Transverse colon (tissue), 4 donors: ENCODE data around the gene TMEM163. TPM values are rescaled to one million over a fixed set of nuclear protein-coding genes. Genes with fewer than 3 reads are reported as not detected.

Experiments used
- DNase-seq: peaks from one replicate; pipeline ENCODE4 v3.0.0-alpha.2; 2019
- H3K27ac ChIP-seq, 4 donors: fragments of 200-600 bp; sonication (generic); 2 replicates each; pipeline ENCODE4 v1.5.1; 2016 to 2018; ENCODE audit warnings: inconsistent platforms in 4 of 4
- H3K27me3 ChIP-seq: fragments of 200-600 bp; sonication (generic); 2 replicates; pipeline ENCODE4 v1.5.1; 2017; ENCODE audit warnings: inconsistent platforms
- H3K36me3 ChIP-seq, 4 donors: fragments of 200-600 bp; sonication (generic); 2 replicates each; pipeline ENCODE4 v1.5.1; 2017 to 2019; ENCODE audit warnings: inconsistent platforms in 4 of 4
- H3K4me1 ChIP-seq, 4 donors: fragments of 200-600 bp; sonication (generic); 2 replicates each; pipeline ENCODE4 v1.5.1; 2017 to 2020; ENCODE audit warnings: inconsistent platforms in 4 of 4
- H3K4me3 ChIP-seq, 4 donors: fragments of 200-600 bp; sonication (generic); 1 replicate in 1 of 4; 2 replicates in 3 of 4; pipeline versions ENCODE4 v1.5.1 to v1.6.1; 2017 to 2019; ENCODE audit warnings: inconsistent platforms in 4 of 4
- H3K9me3 ChIP-seq, 2 donors: fragments of 200-600 bp; sonication (generic); 2 replicates each; pipeline ENCODE4 v1.5.1; 2017 to 2019; ENCODE audit warnings: inconsistent platforms in 2 of 2
- EP300 ChIP-seq: sonication (generic); formaldehyde crosslinking; IDR thresholded peaks from one replicate; pipeline ENCODE4 v1.6.1; 2017; ENCODE audit warnings: antibody characterized with exemption, low read depth
- POLR2A ChIP-seq: fragments of 450-650 bp; IDR thresholded peaks from one replicate; pipeline ENCODE4 v1.6.1; 2016; ENCODE audit warnings: antibody characterized with exemption, mild to moderate bottlenecking, moderate library complexity
- POLR2AphosphoS5 ChIP-seq, 3 donors: sonication (generic); formaldehyde crosslinking; IDR thresholded peaks; one replicate each; pipeline ENCODE4 v1.6.1; 2016; ENCODE audit warnings: antibody characterized with exemption in 3 of 3
- WGBS, 2 donors: methylation state at CpG; one replicate each; pipeline ENCODE4 v1.1.5; 2018; ENCODE audit warnings: low coverage in 1 of 2; 5-methylcytosine and 5-hydroxymethylcytosine counted together
- in situ Hi-C, 4 donors: fragments of 200-750 bp; cut with MboI; loops; one replicate each; pipeline versions ENCODE4 v1.15.0 to v1.15.1; 2017; ENCODE audit warnings: low sequenced_read_pairs in 3 of 4, low pct_ligation_motif_present in 1 of 4, low pct_unique_long_range_greater_than_20kb in 1 of 4
- intact Hi-C: fragments of 100-400 bp; cut with DNase I; formaldehyde crosslinking; loops from one replicate; pipeline ENCODE4 v1.15.1; 2023; ENCODE audit warnings: low total_unique reads
- total RNA-seq, 4 donors: library from RNA; depleted of rRNA; stranded (reverse); fragments of >200 nt; gene quantifications; one replicate each; pipeline ENCODE4 v1.1.0, GENCODE V29; 2016
- TF ChIP-seq, protein P1 (sequence below), 5 experiments: fragments of 200-600 bp in 3 of 5; fragments of 450-650 bp in 2 of 5; sonication (generic) in 3 of 5; IDR thresholded peaks; 1 replicate in 2 of 5; 2 replicates in 3 of 5; pipeline ENCODE4 v1.5.1; 2016 to 2017; ENCODE audit warnings: antibody characterized with exemption in 5 of 5, inconsistent platforms in 3 of 5, mild to moderate bottlenecking in 2 of 5, moderate library complexity in 1 of 5

Gene TMEM163
- total RNA-seq, 4 donors from 2014 or later, result 0.48 TPM; not detected in 3

DNA sequence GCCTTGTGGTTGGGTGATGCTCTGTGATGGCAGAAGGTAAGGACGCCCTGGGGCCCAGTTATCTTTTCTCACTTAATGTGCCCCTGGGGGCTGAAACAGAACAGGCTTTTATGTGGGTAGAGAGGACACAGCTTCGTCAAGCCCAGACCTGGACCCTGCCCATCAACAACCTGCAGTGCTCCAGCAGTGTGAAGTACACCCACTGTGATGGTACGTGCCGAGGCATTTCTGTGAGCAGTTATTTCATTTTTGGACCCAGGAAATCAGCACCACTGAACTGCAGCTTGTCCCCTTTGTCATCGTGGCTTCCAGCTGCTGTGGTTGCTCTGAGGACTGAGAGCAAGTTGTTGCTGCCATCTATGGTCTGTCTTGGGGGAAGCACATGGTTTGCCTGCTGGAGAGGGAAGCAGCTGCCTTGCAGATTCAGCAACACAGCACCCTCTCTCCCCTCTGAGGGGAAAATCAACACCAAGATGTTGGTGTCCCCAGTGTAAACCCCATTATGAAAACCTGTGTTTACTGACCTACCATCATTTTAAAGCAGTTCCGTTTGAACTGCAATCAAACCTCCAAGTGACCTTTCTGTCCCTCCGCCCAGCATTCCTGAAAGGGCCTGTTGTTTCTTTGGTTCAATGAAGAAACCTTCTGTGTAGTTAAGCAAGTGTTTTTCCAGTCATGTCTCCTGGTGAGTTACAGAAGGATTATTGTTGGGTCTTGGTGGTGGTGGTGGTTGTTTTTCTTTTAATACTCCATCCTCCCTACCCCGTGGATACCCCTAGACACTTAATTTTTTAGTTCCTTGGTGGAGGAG, 306.8 kb downstream of the TMEM163 start:
- peak; percentile 72 for DNase-seq
- Histone ChIP-seq H3K27me3 (no peaks in the 10 kb centered on the region), H3K9me3 (no peaks in the 10 kb centered on the region), H3K36me3 (no peaks in the 10 kb centered on the region), H3K27ac (peak overlapping the region in 3 of 4 donors; percentile 11 to 18 (median 14)), H3K4me1 (peaks cover 10 to 38% (median 19%) of the 10 kb centered on the region in 4 donors), H3K4me3 (no peak overlapping the region)
- in situ Hi-C loops (loop anchor here (5.0 to 25.0 kb wide), 4 partner anchors 175 to 525 kb away; no protein-coding TSS in a partner anchor), intact Hi-C loops (no loop called here)
- TF ChIP-seq POLR2A (no peak), EP300 (no peak), POLR2AphosphoS5 (IDR thresholded peaks at IDR 0.05) (no peak)
- TF ChIP-seq, protein P1, sequence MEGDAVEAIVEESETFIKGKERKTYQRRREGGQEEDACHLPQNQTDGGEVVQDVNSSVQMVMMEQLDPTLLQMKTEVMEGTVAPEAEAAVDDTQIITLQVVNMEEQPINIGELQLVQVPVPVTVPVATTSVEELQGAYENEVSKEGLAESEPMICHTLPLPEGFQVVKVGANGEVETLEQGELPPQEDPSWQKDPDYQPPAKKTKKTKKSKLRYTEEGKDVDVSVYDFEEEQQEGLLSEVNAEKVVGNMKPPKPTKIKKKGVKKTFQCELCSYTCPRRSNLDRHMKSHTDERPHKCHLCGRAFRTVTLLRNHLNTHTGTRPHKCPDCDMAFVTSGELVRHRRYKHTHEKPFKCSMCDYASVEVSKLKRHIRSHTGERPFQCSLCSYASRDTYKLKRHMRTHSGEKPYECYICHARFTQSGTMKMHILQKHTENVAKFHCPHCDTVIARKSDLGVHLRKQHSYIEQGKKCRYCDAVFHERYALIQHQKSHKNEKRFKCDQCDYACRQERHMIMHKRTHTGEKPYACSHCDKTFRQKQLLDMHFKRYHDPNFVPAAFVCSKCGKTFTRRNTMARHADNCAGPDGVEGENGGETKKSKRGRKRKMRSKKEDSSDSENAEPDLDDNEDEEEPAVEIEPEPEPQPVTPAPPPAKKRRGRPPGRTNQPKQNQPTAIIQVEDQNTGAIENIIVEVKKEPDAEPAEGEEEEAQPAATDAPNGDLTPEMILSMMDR (IDR thresholded peaks at IDR 0.05), result peak; percentile 53 to 75 (median 59)
- WGBS, 2 donors, result 33 to 42% methylated on average over 3 to 8 of the region's 8 CpGs

DNA sequence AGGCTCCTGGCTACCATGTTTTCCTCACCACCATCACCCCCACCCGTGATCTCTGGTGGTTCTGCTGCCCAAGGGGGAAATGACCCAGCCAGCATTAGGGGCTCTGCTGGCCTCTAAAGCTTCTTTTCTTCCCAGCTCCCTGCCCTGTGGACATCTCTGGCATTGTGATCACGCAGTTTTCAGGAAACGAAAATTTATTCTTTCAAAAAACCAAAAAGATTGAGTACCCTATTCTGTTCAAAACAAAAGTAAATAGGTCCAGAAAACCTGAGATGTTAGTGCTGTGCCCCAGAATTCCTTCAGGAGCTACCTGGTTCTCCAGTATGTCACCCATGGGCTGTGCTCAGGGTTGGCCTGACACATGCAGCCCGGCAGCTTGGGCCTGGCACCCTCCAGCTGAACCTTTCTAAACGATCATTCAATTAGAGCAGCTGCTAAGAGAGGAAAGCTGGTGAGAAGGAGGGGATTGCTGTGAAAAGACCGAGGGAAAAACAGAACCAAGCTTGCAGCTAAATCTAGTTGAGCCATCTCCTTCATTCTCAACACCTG, 307.4 kb downstream of the TMEM163 start:
- Histone ChIP-seq H3K27ac (peak overlapping the region in 2 of 4 donors; percentile 11 to 18), H3K9me3 (no peaks in the 10 kb centered on the region), H3K4me1 (peaks cover 10 to 38% (median 19%) of the 10 kb centered on the region in 4 donors), H3K27me3 (no peaks in the 10 kb centered on the region), H3K36me3 (no peaks in the 10 kb centered on the region), H3K4me3 (no peak overlapping the region)
- DNase-seq, result no peak
- 52 to 100% methylated on average over 1 to 6 of the region's 6 CpGs for WGBS, 2 donors
- intact Hi-C loops, result no loop called here
- TF ChIP-seq EP300 (no peak), POLR2A (no peak), POLR2AphosphoS5 (IDR thresholded peaks at IDR 0.05) (no peak)
- TF ChIP-seq, protein P1 (IDR thresholded peaks at IDR 0.05), result no peak
- in situ Hi-C loops, result loop anchor here (5.0 to 25.0 kb wide), 4 partner anchors 174 to 524 kb away; no protein-coding TSS in a partner anchor

DNA sequence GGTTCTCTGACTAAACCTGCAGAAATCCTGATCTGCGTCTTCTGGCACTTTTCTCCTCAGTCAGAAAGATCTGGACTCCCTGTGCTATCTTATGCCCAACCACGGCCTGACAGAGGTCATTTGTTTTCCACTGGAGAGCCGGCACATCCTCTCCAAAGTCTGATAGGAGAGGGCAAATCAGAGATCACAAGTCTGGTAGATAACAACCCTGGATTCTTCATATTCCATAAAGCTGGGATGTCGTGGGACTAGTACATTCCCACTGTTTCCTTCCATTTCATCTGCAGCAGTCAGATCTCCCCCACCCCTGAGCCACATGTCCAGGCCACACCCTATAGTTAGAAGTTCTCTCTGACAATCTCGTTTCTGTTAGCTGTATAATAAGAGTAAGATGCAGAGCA, 308.0 kb downstream of the TMEM163 start:
- no peaks in the 10 kb centered on the region for H3K36me3 ChIP-seq
- H3K4me3 ChIP-seq, result no peak overlapping the region
- H3K27me3 ChIP-seq, result no peaks in the 10 kb centered on the region
- 20 to 41% methylated on average over 2 to 5 of the region's 5 CpGs for WGBS, 2 donors
- H3K9me3 ChIP-seq, result no peaks in the 10 kb centered on the region
- intact Hi-C loops, result no loop called here
- H3K4me1 ChIP-seq, result peaks cover 10 to 38% (median 19%) of the 10 kb centered on the region in 4 donors
- TF ChIP-seq POLR2AphosphoS5 (IDR thresholded peaks at IDR 0.05) (no peak), EP300 (no peak), POLR2A (no peak)
- TF ChIP-seq, protein P1 (IDR thresholded peaks at IDR 0.05), result no peak
- peak; percentile 18 for DNase-seq
- H3K27ac ChIP-seq, result peak overlapping the region in 1 of 4 donors; percentile 18
- in situ Hi-C loops, result loop anchor here (5.0 to 25.0 kb wide), 4 partner anchors 174 to 524 kb away; no protein-coding TSS in a partner anchor

GRCh38 chr2:134410006-134410405, 308.8 kb downstream of the TMEM163 start:
- in situ Hi-C loops (loop anchor here (5.0 to 25.0 kb wide), 4 partner anchors 173 to 523 kb away; no protein-coding TSS in a partner anchor), intact Hi-C loops (no loop called here)
- Histone ChIP-seq H3K36me3 (no peaks in the 10 kb centered on the region), H3K9me3 (no peaks in the 10 kb centered on the region), H3K27me3 (no peaks in the 10 kb centered on the region), H3K4me1 (peaks cover 10 to 38% (median 19%) of the 10 kb centered on the region in 4 donors), H3K27ac (no peak overlapping the region), H3K4me3 (no peak overlapping the region)
- WGBS, 2 donors, result 80 to 85% methylated on average over 2 of the region's 2 CpGs
- TF ChIP-seq POLR2A (no peak), POLR2AphosphoS5 (IDR thresholded peaks at IDR 0.05) (no peak), EP300 (no peak)
- TF ChIP-seq, protein P1 (IDR thresholded peaks at IDR 0.05), result no peak
- DNase-seq, result no peak
